Colonic mucosa (tissue), 4 donors: ENCODE data around the gene BRI3BP. TPM values are rescaled to one million over a fixed set of nuclear protein-coding genes. Genes with fewer than 3 reads are reported as not detected.

Experiments
- DNase-seq: peaks from one replicate; pipeline ENCODE4 v3.0.0-alpha.2; 2020
- H3K27ac ChIP-seq: fragments of 200-600 bp; one replicate; pipeline ENCODE4 v1.8.0; 2021
- H3K27me3 ChIP-seq: fragments of 200-600 bp; one replicate; pipeline ENCODE4 v1.8.0; 2021
- H3K36me3 ChIP-seq: fragments of 200-600 bp; one replicate; pipeline ENCODE4 v1.8.0; 2021
- H3K4me1 ChIP-seq: fragments of 200-600 bp; one replicate; pipeline ENCODE4 v1.8.0; 2021; ENCODE audit warnings: mild to moderate bottlenecking
- H3K4me3 ChIP-seq: fragments of 200-600 bp; one replicate; pipeline ENCODE4 v1.8.0; 2021
- H3K9ac ChIP-seq, 2 donors: one replicate each; pipeline ENCODE4 v1.7.0; 2013; ENCODE audit warnings: control low read depth in 2 of 2, low read depth in 2 of 2, low read length in 2 of 2
- H3K9me3 ChIP-seq: fragments of 200-600 bp; one replicate; pipeline ENCODE4 v1.8.0; 2021
- CTCF ChIP-seq: fragments of 200-600 bp; IDR thresholded peaks from one replicate; pipeline ENCODE4 v1.8.0; 2022; ENCODE audit warnings: antibody characterized with exemption, mild to moderate bottlenecking
- intact Hi-C: fragments of 100-400 bp; cut with DNase I; formaldehyde crosslinking; loops from one replicate; pipeline ENCODE4 v1.14.1; 2022
- total RNA-seq, 2 donors: library from RNA; stranded (reverse); fragmentation: NEBNext Ultra II Directional in 1 of 2; extraction: Animal tissue kit (Norgen Biotek cat#: 25700) in 1 of 2; gene quantifications; one replicate each; pipeline ENCODE4 v1.2.1, GENCODE V29; 2021
- donor health status: healthy.
- donor health status: DM: no; HTN: no; CAD: no.
- donor health status: DM: no; HTN: no; CAD: no.

Gene BRI3BP
- total RNA-seq, 2 donors from 2014 or later: 50.3 to 81.5 TPM

- Histone ChIP-seq H3K4me3 (no peak overlapping the region), H3K36me3 (peaks cover 15% of the 10 kb centered on the region), H3K9ac (no peak overlapping the region), H3K4me1 (no peaks in the 10 kb centered on the region), H3K27me3 (no peaks in the 10 kb centered on the region), H3K9me3 (no peaks in the 10 kb centered on the region), H3K27ac (no peak overlapping the region)
- intact Hi-C loops: no loop called here
- TF ChIP-seq CTCF: no peak
- no peak for DNase-seq
These were observed 36.9 kb upstream of the BRI3BP start for GRCh38 chr12:124956571-124956970.

- intact Hi-C loops: no loop called here
- no peak overlapping the region for H3K4me3 ChIP-seq
- no peaks in the 10 kb centered on the region for H3K9me3 ChIP-seq
- no peak overlapping the region for H3K9ac ChIP-seq
- no peaks in the 10 kb centered on the region for H3K27me3 ChIP-seq
- TF ChIP-seq CTCF: no peak
- H3K27ac ChIP-seq: no peak overlapping the region
- peaks cover 15% of the 10 kb centered on the region for H3K36me3 ChIP-seq
- no peaks in the 10 kb centered on the region for H3K4me1 ChIP-seq
- DNase-seq: no peak
These were observed 32.4 kb upstream of the BRI3BP start for GRCh38 chr12:124961055-124961454.

GRCh38 chr12:124963211-124963610, 30.2 kb upstream of the BRI3BP start:
- Histone ChIP-seq H3K27ac (no peak overlapping the region), H3K4me1 (no peaks in the 10 kb centered on the region), H3K36me3 (peaks cover 10% of the 10 kb centered on the region), H3K9ac (no peak overlapping the region), H3K27me3 (no peaks in the 10 kb centered on the region), H3K4me3 (no peak overlapping the region), H3K9me3 (no peaks in the 10 kb centered on the region)
- DNase-seq: no peak
- no peak for TF ChIP-seq CTCF
- intact Hi-C loops: no loop called here

GRCh38 chr12:124964251-124964650, 29.2 kb upstream of the BRI3BP start:
- H3K4me1 ChIP-seq: no peaks in the 10 kb centered on the region
- no peak overlapping the region for H3K4me3 ChIP-seq
- no peak overlapping the region for H3K9ac ChIP-seq
- H3K27ac ChIP-seq: no peak overlapping the region
- no peak for TF ChIP-seq CTCF
- peaks cover 10% of the 10 kb centered on the region for H3K36me3 ChIP-seq
- no peaks in the 10 kb centered on the region for H3K27me3 ChIP-seq
- intact Hi-C loops: no loop called here
- no peaks in the 10 kb centered on the region for H3K9me3 ChIP-seq
- no peak for DNase-seq

- H3K9ac ChIP-seq: no peak overlapping the region
- H3K27me3 ChIP-seq: no peaks in the 10 kb centered on the region
- H3K27ac ChIP-seq: no peak overlapping the region
- no peaks in the 10 kb centered on the region for H3K4me1 ChIP-seq
- no peak for DNase-seq
- H3K4me3 ChIP-seq: no peak overlapping the region
- intact Hi-C loops: no loop called here
- no peak for TF ChIP-seq CTCF
- H3K9me3 ChIP-seq: no peaks in the 10 kb centered on the region
- H3K36me3 ChIP-seq: peaks cover 7% of the 10 kb centered on the region
These were observed 28.5 kb upstream of the BRI3BP start for GRCh38 chr12:124964836-124965462.
